Breast epithelium (tissue), 3 donors: ENCODE data around the gene CFC1.
"Not testable (repeated sequence)": the region's sequence is repeated elsewhere in the genome, so short reads cannot be mapped to it uniquely, and the experiment has no call there.

Experiments
- POLR2A ChIP-seq: fragments of 450-650 bp; IDR thresholded peaks from one replicate; pipeline ENCODE4 v1.6.1; 2016; ENCODE audit warnings: antibody characterized with exemption, mild to moderate bottlenecking, moderate library complexity
- POLR2AphosphoS5 ChIP-seq, 3 donors: sonication (generic); formaldehyde crosslinking; IDR thresholded peaks; one replicate each; pipeline ENCODE4 v1.6.1; 2017; ENCODE audit warnings: antibody characterized with exemption in 3 of 3
- TF ChIP-seq, protein P1 (sequence below), 3 donors: fragments of 450-650 bp; IDR thresholded peaks; one replicate each; pipeline ENCODE4 v1.5.1; 2016 to 2017; ENCODE audit warnings: antibody characterized with exemption in 3 of 3, mild to moderate bottlenecking in 3 of 3, moderate library complexity in 3 of 3

DNA sequence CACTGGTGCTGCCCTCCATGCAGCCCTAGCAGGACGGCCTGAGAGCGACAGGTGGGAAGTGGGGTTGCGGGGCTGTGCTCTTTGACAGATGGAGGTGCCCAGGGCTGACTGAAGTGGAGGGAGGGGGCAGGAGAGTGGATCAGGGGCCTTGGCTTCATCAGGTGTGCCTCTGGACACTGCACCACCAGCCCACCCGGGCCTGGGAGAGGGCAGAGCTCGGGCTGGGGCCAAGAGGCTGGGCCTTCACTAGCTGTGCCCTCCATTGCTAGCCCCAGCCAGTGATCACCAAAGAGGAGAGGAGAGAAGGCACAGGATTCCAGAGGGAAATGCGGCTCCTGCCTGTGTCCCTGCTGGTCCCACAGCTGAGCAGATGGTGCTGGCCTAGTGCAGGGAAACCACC lies 2.6 kb downstream of the CFC1 start:
- TF ChIP-seq POLR2A; POLR2AphosphoS5 (IDR thresholded peaks at IDR 0.05): not testable (repeated sequence)
- TF ChIP-seq, protein P1, sequence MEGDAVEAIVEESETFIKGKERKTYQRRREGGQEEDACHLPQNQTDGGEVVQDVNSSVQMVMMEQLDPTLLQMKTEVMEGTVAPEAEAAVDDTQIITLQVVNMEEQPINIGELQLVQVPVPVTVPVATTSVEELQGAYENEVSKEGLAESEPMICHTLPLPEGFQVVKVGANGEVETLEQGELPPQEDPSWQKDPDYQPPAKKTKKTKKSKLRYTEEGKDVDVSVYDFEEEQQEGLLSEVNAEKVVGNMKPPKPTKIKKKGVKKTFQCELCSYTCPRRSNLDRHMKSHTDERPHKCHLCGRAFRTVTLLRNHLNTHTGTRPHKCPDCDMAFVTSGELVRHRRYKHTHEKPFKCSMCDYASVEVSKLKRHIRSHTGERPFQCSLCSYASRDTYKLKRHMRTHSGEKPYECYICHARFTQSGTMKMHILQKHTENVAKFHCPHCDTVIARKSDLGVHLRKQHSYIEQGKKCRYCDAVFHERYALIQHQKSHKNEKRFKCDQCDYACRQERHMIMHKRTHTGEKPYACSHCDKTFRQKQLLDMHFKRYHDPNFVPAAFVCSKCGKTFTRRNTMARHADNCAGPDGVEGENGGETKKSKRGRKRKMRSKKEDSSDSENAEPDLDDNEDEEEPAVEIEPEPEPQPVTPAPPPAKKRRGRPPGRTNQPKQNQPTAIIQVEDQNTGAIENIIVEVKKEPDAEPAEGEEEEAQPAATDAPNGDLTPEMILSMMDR (IDR thresholded peaks at IDR 0.05), result not testable (repeated sequence)
